ENCODE data around the gene ZNF764.

GRCh38 chr16:30518552-30518951 lies 39.6 kb downstream of the ZNF764 start:
- TF ChIP-seq, protein P1, sequence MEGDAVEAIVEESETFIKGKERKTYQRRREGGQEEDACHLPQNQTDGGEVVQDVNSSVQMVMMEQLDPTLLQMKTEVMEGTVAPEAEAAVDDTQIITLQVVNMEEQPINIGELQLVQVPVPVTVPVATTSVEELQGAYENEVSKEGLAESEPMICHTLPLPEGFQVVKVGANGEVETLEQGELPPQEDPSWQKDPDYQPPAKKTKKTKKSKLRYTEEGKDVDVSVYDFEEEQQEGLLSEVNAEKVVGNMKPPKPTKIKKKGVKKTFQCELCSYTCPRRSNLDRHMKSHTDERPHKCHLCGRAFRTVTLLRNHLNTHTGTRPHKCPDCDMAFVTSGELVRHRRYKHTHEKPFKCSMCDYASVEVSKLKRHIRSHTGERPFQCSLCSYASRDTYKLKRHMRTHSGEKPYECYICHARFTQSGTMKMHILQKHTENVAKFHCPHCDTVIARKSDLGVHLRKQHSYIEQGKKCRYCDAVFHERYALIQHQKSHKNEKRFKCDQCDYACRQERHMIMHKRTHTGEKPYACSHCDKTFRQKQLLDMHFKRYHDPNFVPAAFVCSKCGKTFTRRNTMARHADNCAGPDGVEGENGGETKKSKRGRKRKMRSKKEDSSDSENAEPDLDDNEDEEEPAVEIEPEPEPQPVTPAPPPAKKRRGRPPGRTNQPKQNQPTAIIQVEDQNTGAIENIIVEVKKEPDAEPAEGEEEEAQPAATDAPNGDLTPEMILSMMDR (IDR thresholded peaks at IDR 0.05; ENCODE audit: borderline replicate concordance, extremely low read depth, low read length, poor library complexity, severe bottlenecking): no peak
- TF ChIP-seq EZH2 (IDR thresholded peaks at IDR 0.05; ENCODE audit: borderline replicate concordance, low read depth, low read length, severe bottlenecking): no peak

Data from DND-41 (cell line).